Tibial nerve (tissue), 4 donors: ENCODE results near the gene SAMD7. TPM values are rescaled to one million over a fixed set of nuclear protein-coding genes. Genes with fewer than 3 reads are reported as not detected.

Experiments
- DNase-seq, 2 donors: peaks; one replicate each; pipeline ENCODE4 v3.0.0-alpha.2; 2019; ENCODE audit warnings: low spot score in 2 of 2
- H3K27ac ChIP-seq, 4 donors: fragments of 200-600 bp; sonication (generic) in 3 of 4; one replicate each; pipeline ENCODE4 v1.5.1; 2017 to 2019; ENCODE audit warnings: mild to moderate bottlenecking in 1 of 4
- H3K27me3 ChIP-seq, 2 donors: fragments of 200-600 bp; sonication (generic) in 1 of 2; one replicate each; pipeline versions ENCODE4 v1.5.1 to v1.6.0; 2017 to 2019
- H3K36me3 ChIP-seq, 3 donors: fragments of 200-600 bp; sonication (generic); one replicate each; pipeline ENCODE4 v1.5.1; 2018 to 2019
- H3K4me1 ChIP-seq, 4 donors: fragments of 200-600 bp; sonication (generic) in 3 of 4; one replicate each; pipeline ENCODE4 v1.5.1; 2017 to 2019
- H3K4me3 ChIP-seq, 4 donors: fragments of 200-600 bp; sonication (generic) in 3 of 4; one replicate each; pipeline ENCODE4 v1.5.1; 2017 to 2019; ENCODE audit warnings: mild to moderate bottlenecking in 1 of 4, moderate library complexity in 1 of 4
- H3K9me3 ChIP-seq, 4 donors: fragments of 200-600 bp; sonication (generic) in 3 of 4; one replicate each; pipeline ENCODE4 v1.5.1; 2017 to 2019
- EP300 ChIP-seq, 2 donors: sonication (generic); formaldehyde crosslinking; IDR thresholded peaks; one replicate each; pipeline ENCODE4 v1.6.1; 2017; ENCODE audit warnings: antibody characterized with exemption in 2 of 2, mild to moderate bottlenecking in 1 of 2
- POLR2A ChIP-seq, 2 donors: fragments of 450-650 bp; IDR thresholded peaks; one replicate each; pipeline ENCODE4 v1.6.1; 2017; ENCODE audit warnings: antibody characterized with exemption in 2 of 2, mild to moderate bottlenecking in 2 of 2, moderate library complexity in 2 of 2
- WGBS, 2 donors: methylation state at CpG; one replicate each; pipeline ENCODE4 v1.1.5; 2018; 5-methylcytosine and 5-hydroxymethylcytosine counted together
- total RNA-seq, 4 donors: library from RNA; depleted of rRNA; stranded (reverse); fragments of >200 nt; gene quantifications; one replicate each; pipeline ENCODE4 v1.1.0, GENCODE V29; 2016
- TF ChIP-seq, protein P1 (sequence below), 5 experiments: fragments of 200-600 bp in 3 of 5; fragments of 450-650 bp in 2 of 5; sonication (generic) in 3 of 5; IDR thresholded peaks; one replicate each; pipeline ENCODE4 v1.5.1; 2016 to 2019; ENCODE audit warnings: antibody characterized with exemption in 5 of 5, mild to moderate bottlenecking in 3 of 5, moderate library complexity in 2 of 5

SAMD7 gene
- total RNA-seq, 4 donors from 2014 or later = not detected

DNA sequence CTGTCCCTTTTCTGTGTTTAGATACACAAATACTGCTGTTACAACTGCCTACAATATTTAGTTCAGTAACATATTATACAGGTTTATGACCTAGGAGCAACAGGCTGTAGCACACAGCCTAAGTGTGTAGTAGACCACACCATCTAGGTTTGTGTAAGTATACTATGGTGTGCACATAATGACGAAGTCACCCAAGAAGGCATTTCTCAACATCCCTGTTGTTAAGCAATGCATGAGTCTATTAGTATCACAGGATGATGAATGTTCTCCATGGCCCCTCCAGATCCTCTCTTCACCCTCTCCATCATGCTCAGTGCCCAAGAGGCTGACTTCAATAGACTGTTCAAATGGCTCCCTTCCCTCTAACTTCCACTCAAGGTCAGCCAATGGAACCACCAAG lies 40.7 kb downstream of the SAMD7 start:
- Histone ChIP-seq H3K4me3 (no peak overlapping the region), H3K9me3 (no peaks in the 10 kb centered on the region), H3K36me3 (no peaks in the 10 kb centered on the region), H3K27me3 (no peaks in the 10 kb centered on the region), H3K4me1 (no peaks in the 10 kb centered on the region), H3K27ac (no peak overlapping the region)
- DNase-seq = no peak
- 83 to 86% methylated on average over 1 of the region's 1 CpG for WGBS, 2 donors
- TF ChIP-seq POLR2A (IDR thresholded peaks at IDR 0.05) = no peak
- no peak for TF ChIP-seq EP300 (IDR thresholded peaks at IDR 0.05)
- TF ChIP-seq, protein P1, sequence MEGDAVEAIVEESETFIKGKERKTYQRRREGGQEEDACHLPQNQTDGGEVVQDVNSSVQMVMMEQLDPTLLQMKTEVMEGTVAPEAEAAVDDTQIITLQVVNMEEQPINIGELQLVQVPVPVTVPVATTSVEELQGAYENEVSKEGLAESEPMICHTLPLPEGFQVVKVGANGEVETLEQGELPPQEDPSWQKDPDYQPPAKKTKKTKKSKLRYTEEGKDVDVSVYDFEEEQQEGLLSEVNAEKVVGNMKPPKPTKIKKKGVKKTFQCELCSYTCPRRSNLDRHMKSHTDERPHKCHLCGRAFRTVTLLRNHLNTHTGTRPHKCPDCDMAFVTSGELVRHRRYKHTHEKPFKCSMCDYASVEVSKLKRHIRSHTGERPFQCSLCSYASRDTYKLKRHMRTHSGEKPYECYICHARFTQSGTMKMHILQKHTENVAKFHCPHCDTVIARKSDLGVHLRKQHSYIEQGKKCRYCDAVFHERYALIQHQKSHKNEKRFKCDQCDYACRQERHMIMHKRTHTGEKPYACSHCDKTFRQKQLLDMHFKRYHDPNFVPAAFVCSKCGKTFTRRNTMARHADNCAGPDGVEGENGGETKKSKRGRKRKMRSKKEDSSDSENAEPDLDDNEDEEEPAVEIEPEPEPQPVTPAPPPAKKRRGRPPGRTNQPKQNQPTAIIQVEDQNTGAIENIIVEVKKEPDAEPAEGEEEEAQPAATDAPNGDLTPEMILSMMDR (IDR thresholded peaks at IDR 0.05) = no peak

- H3K27me3 ChIP-seq = no peaks in the 10 kb centered on the region
- TF ChIP-seq, protein P1 (IDR thresholded peaks at IDR 0.05) = no peak
- TF ChIP-seq POLR2A (IDR thresholded peaks at IDR 0.05) (no peak), EP300 (IDR thresholded peaks at IDR 0.05) (no peak)
- H3K9me3 ChIP-seq = no peaks in the 10 kb centered on the region
- no peak for DNase-seq
- no peaks in the 10 kb centered on the region for H3K4me1 ChIP-seq
- 86 to 90% methylated on average over 3 of the region's 3 CpGs for WGBS, 2 donors
- no peak overlapping the region for H3K4me3 ChIP-seq
- H3K36me3 ChIP-seq = no peaks in the 10 kb centered on the region
- H3K27ac ChIP-seq = no peak overlapping the region
These were observed 42.2 kb downstream of the SAMD7 start for GRCh38 chr3:169953462-169954141.

GRCh38 chr3:169954142-169954756 lies 42.9 kb downstream of the SAMD7 start:
- no peaks in the 10 kb centered on the region for H3K36me3 ChIP-seq
- TF ChIP-seq, protein P1 (IDR thresholded peaks at IDR 0.05) = no peak
- TF ChIP-seq EP300 (IDR thresholded peaks at IDR 0.05) (no peak), POLR2A (IDR thresholded peaks at IDR 0.05) (no peak)
- no peak overlapping the region for H3K4me3 ChIP-seq
- no peaks in the 10 kb centered on the region for H3K4me1 ChIP-seq
- peaks cover 0 to 5% of the 10 kb centered on the region in 2 donors for H3K27me3 ChIP-seq
- no peak for DNase-seq
- no peaks in the 10 kb centered on the region for H3K9me3 ChIP-seq
- H3K27ac ChIP-seq = no peak overlapping the region
- WGBS, 2 donors = 44 to 51% methylated on average over 6 of the region's 6 CpGs

- Histone ChIP-seq H3K4me3 (no peak overlapping the region), H3K4me1 (no peaks in the 10 kb centered on the region), H3K27ac (no peak overlapping the region), H3K9me3 (no peaks in the 10 kb centered on the region), H3K36me3 (no peaks in the 10 kb centered on the region), H3K27me3 (peaks cover 0 to 5% of the 10 kb centered on the region in 2 donors)
- no peak for DNase-seq
- WGBS, 2 donors = 86 to 92% methylated on average over 2 of the region's 2 CpGs
- no peak for TF ChIP-seq POLR2A (IDR thresholded peaks at IDR 0.05)
- no peak for TF ChIP-seq EP300 (IDR thresholded peaks at IDR 0.05)
- TF ChIP-seq, protein P1 (IDR thresholded peaks at IDR 0.05) = no peak
These were observed 44.0 kb downstream of the SAMD7 start for GRCh38 chr3:169955406-169955805.

DNA sequence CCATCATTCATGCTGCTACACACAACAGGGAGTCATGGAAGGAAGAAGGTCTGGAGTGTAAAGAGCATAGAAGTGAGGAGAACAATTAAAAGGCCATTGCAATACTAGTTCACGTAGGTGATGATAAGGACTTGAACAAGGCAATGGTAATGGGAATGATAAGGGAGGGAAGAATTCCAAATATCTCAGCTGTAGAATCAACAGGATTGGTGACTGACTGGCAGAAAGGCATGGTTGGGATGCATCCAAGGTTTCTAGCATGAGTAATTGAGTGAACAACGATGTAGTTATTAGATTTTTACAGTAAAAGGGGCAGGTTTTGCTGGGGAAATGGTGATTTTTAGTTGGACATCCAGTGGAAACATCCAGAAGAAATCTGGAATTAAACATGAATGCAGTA lies 52.8 kb downstream of the SAMD7 start:
- no peak for DNase-seq
- WGBS, 2 donors = 67 to 74% methylated on average over 2 of the region's 2 CpGs
- Histone ChIP-seq H3K27me3 (peaks cover 0 to 1% of the 10 kb centered on the region in 2 donors), H3K9me3 (no peaks in the 10 kb centered on the region), H3K4me3 (no peak overlapping the region), H3K27ac (no peak overlapping the region), H3K4me1 (peaks cover 0 to 27% (median 10%) of the 10 kb centered on the region in 4 donors), H3K36me3 (no peaks in the 10 kb centered on the region)
- TF ChIP-seq, protein P1 (IDR thresholded peaks at IDR 0.05) = no peak
- TF ChIP-seq POLR2A (IDR thresholded peaks at IDR 0.05) (no peak), EP300 (IDR thresholded peaks at IDR 0.05) (no peak)
